Mucosa of rectum (tissue), 2 donors: ENCODE data around the gene PDE4D.
"Not testable (repeated sequence)": the region's sequence is repeated elsewhere in the genome, so short reads cannot be mapped to it uniquely, and the experiment has no call there.

Experiments used
- H3K27ac ChIP-seq, 2 donors: one replicate each; pipeline ENCODE4 v1.7.0; 2013; ENCODE audit warnings: inconsistent platforms in 2 of 2, low read depth in 2 of 2, low read length in 2 of 2
- H3K27me3 ChIP-seq, 2 donors: one replicate each; pipeline ENCODE4 v1.7.0; 2013; ENCODE audit warnings: low read length in 2 of 2; ENCODE audit not compliant: control insufficient read depth in 2 of 2, insufficient read depth in 2 of 2
- H3K36me3 ChIP-seq, 2 donors: one replicate each; pipeline ENCODE4 v1.7.0; 2013; ENCODE audit warnings: low read length in 2 of 2; ENCODE audit not compliant: control insufficient read depth in 2 of 2, insufficient read depth in 2 of 2
- H3K4me1 ChIP-seq, 2 donors: one replicate each; pipeline ENCODE4 v1.7.0; 2013; ENCODE audit warnings: low read length in 2 of 2, mild to moderate bottlenecking in 1 of 2; ENCODE audit not compliant: control insufficient read depth in 2 of 2, insufficient read depth in 2 of 2
- H3K4me3 ChIP-seq, 2 donors: one replicate each; pipeline ENCODE4 v1.7.0; 2013; ENCODE audit warnings: low read length in 2 of 2
- H3K9ac ChIP-seq, 2 donors: one replicate each; pipeline ENCODE4 v1.7.0; 2013; ENCODE audit warnings: low read length in 2 of 2, low read depth in 1 of 2, mild to moderate bottlenecking in 1 of 2
- H3K9me3 ChIP-seq, 2 donors: one replicate each; pipeline ENCODE4 v1.7.0; 2013; ENCODE audit warnings: low read length in 2 of 2; ENCODE audit not compliant: control insufficient read depth in 2 of 2
- donor health status: healthy.
- donor health status: Normal muscosa, but diverticular disease.

Gene PDE4D

DNA sequence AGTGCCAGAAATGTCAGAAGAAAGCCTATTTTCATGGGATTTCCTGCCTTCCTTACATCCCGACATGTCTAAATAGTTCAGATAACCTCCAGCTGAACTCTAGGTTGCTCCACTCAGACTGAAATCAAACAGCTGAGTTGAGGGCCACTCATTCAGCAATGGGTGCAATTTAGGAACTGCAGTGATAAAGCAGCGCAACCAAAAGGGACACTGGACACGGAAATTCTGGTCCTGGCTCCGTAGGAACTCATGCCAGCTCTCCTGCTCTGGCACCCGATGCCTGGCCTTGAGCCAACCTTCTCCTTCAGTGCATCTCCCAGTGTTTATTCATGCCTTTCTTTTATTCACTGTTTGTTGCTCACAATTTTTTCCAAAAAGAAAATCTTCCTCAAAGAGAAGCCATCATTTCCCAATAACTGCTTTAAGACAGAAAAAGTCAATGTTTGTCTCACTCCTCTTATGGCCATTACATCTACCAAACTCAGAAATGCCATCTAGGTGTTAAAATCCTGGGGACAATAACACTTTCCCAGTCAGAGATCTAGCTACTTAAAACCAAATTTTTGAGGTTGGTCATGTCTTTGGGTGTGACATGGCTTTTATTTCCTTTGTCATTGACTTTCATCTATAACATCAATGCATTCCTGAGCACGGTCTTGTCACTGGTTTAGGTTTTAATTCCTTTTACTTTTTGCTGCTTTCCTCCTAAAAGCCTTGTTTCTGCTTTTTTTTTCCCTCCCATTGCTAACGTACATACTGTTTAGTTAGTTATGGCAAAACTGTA, 126.9 kb downstream of the PDE4D start:
- Histone ChIP-seq H3K9ac (no peak overlapping the region), H3K9me3 (no peaks in the 10 kb centered on the region), H3K36me3 (no peaks in the 10 kb centered on the region), H3K27ac (peak overlapping the region; percentile 17 to 18), H3K4me3 (peak overlapping the region; percentile 41 to 82), H3K4me1 (peaks cover 0 to 4% of the 10 kb centered on the region in 2 donors), H3K27me3 (no peaks in the 10 kb centered on the region)

DNA sequence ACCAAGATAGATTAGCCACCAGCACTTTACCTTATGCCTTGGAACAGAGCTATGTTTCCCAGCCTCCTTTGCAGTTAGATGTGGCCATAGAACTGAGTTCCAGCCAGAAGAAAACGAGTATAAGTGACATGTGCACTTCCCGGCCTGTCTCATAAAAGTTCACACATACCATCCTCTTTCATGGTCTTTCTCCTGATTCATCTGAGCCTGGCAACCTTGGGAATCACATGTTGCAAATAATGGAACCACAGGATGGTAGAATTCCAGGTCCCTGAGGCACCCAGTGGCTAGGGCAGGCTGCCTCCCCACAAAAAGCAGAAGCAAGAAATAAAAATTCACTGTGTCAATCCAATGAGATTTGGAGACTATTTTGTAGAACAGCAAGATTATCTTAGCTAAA, 128.1 kb downstream of the PDE4D start:
- no peak overlapping the region for H3K27ac ChIP-seq
- peak overlapping the region in 1 of 2 donors; percentile 82 for H3K4me3 ChIP-seq
- H3K36me3 ChIP-seq = no peaks in the 10 kb centered on the region
- H3K9ac ChIP-seq = no peak overlapping the region
- no peaks in the 10 kb centered on the region for H3K27me3 ChIP-seq
- H3K4me1 ChIP-seq = peaks cover 0 to 4% of the 10 kb centered on the region in 2 donors
- H3K9me3 ChIP-seq = no peaks in the 10 kb centered on the region

DNA sequence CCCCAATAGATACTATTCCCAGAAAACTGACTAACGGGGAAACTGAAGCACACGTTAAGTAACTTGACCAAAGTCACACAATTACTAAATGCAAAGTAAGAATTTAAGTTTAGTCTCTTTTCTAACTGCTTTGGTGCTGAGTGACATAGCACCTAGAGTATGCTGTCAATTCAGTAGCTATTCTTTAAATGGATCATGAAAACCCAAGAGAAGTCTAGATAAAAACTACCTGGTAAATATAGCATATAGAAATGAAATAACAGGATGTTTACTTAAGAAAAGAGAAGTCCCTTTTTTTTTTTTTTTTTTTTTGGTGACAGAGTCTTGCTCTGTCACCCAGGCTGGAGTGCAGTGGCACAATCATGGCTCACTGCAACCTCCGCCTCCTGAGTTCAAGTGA, 129.2 kb downstream of the PDE4D start:
- no peak overlapping the region for H3K4me3 ChIP-seq
- H3K27me3 ChIP-seq = no peaks in the 10 kb centered on the region
- no peaks in the 10 kb centered on the region for H3K9me3 ChIP-seq
- no peak overlapping the region for H3K27ac ChIP-seq
- no peak overlapping the region for H3K9ac ChIP-seq
- no peaks in the 10 kb centered on the region for H3K36me3 ChIP-seq
- H3K4me1 ChIP-seq = peaks cover 0 to 4% of the 10 kb centered on the region in 2 donors

DNA sequence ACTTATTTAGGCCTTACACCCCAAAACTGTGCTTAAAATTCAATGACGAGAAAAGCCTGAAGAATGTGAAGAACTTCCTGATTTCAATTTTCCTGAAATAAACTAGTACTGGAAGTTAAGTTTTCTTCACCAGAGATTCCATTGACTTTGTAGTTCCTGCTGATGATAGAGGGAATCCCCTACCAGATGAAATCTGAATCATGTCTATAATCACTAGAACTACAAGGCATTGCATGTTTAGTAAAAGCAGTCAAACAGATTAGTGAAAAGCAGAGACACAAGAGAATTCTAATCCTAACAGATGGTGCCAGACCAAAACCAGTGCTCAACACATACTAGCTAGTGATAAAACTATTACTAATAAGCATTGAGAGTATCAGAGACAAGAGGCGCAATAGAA, 130.0 kb downstream of the PDE4D start:
- Histone ChIP-seq H3K27ac (no peak overlapping the region), H3K4me3 (no peak overlapping the region), H3K4me1 (peaks cover 0 to 4% of the 10 kb centered on the region in 2 donors), H3K36me3 (no peaks in the 10 kb centered on the region), H3K9me3 (no peaks in the 10 kb centered on the region), H3K9ac (no peak overlapping the region), H3K27me3 (no peaks in the 10 kb centered on the region)

DNA sequence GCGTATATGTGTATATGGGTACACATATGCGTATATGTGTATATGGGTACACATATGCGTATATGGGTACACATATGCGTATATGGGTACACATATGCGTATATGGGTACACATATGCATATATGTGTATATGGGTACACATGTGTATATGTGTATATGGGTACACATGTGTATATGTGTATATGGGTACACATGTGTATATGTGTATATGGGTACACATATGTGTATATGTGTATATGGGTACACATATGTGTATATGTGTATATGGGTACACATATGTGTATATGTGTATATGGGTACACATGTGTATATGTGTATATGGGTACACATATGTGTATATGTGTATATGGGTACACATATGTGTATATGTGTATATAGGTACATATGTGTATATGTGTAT, 131.3 kb downstream of the PDE4D start:
- not testable (repeated sequence) for H3K36me3 ChIP-seq, H3K9ac ChIP-seq, H3K9me3 ChIP-seq, H3K4me1 ChIP-seq, H3K4me3 ChIP-seq, H3K27me3 ChIP-seq, H3K27ac ChIP-seq

DNA sequence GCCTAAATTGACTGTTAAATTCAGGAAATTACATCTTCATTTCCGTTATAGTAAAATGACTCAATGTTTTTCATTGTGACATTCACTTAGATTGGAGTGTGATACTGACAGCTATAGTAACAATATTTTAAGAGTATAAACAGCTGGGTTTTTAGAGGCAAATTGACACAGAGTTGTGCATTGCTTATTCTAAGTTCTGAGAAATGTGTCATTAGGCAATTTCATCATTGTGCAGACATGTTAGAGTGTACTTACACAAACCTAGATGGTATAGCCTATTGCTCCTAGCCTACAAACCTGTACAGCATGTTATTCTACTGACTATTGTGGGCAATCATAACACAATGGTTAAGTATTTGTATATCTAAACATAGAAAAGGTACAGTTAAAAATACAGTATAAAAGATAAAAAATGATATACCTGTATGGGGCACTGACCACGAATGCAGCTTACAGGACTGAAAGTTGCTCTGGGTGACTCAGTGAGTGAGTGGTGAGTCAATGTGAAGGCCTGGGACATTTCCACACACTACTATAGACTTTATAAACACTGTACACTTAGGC, 132.7 kb downstream of the PDE4D start:
- H3K27me3 ChIP-seq = no peaks in the 10 kb centered on the region
- H3K9ac ChIP-seq = no peak overlapping the region
- no peaks in the 10 kb centered on the region for H3K4me1 ChIP-seq
- H3K27ac ChIP-seq = no peak overlapping the region
- H3K4me3 ChIP-seq = no peak overlapping the region
- no peaks in the 10 kb centered on the region for H3K36me3 ChIP-seq
- H3K9me3 ChIP-seq = no peaks in the 10 kb centered on the region

DNA sequence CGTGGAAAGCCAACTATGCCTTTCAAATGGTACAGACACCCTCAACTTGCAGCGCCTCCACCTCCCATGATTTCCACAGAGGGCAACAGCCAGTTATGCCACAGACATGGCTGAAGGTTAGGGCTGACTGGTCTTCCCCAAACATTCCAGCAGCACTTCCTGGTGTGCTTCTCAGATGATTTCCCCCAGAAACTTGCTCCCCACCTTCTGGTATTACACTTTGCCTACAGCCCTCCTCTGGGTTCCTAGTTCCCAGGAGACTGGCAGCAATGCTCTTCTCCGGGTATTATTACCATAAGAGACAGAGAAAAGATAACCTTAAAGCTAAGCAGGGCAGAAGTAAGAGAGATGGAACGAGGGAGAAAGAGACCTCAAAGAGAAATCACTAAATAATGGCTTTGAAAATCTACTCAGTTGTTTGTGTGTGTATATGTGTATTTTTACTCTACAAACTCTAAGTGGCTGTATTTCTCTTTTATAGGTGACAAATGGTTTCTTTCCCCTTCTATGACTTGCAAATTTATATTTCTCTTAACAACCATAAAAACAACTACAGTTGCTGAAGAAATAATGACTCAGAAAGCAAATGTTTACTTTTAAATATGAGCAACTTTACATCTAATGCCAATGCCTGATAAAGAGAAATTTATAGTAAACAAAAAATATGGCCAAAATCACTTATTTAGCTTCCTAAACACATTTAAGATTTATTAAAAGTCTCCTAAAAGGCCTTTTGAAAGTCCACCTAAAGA, 133.8 kb downstream of the PDE4D start:
- Histone ChIP-seq H3K27me3 (no peaks in the 10 kb centered on the region), H3K9me3 (no peaks in the 10 kb centered on the region), H3K36me3 (no peaks in the 10 kb centered on the region), H3K4me1 (no peaks in the 10 kb centered on the region), H3K9ac (no peak overlapping the region), H3K4me3 (no peak overlapping the region), H3K27ac (no peak overlapping the region)

DNA sequence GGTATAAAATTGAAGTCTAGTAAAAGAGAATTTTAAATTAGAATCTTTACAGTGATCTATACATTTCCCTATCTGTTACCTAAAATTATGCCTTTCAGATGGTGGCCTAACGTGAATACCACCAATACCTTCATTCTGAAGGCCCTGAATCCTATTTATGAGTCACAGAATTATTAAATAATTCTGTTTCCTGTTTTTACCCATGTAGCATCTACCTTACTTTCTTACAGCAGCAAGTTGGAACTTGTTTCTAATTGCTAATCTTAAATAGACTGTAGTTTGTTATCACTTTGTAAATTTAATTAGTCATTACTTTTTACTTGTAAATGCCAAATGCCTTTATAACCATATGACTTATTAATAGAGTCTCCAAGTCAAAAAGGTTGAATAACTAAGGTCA, 135.0 kb downstream of the PDE4D start:
- Histone ChIP-seq H3K9me3 (no peaks in the 10 kb centered on the region), H3K27ac (no peak overlapping the region), H3K4me3 (no peak overlapping the region), H3K9ac (no peak overlapping the region), H3K27me3 (no peaks in the 10 kb centered on the region), H3K36me3 (no peaks in the 10 kb centered on the region), H3K4me1 (no peaks in the 10 kb centered on the region)

DNA sequence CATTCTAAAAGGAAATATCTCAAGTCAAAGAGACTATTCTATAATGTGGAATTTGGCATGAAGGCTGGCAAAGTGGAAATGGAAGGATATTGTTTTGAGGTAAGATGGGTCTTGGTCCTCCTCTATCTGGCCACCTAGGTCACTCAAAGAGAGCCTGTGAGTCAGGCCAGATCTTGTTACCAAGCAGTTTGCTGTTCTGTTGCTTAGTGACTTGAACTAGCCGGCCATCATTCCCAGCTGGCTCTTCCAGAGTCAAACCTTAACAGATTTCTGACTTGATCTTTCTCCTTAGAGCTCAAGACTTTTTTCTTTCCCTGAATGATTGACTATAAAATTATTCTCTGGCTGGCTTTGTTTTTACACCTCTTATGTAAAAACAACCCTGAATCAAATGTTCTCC, 136.1 kb downstream of the PDE4D start:
- no peaks in the 10 kb centered on the region for H3K4me1 ChIP-seq

DNA sequence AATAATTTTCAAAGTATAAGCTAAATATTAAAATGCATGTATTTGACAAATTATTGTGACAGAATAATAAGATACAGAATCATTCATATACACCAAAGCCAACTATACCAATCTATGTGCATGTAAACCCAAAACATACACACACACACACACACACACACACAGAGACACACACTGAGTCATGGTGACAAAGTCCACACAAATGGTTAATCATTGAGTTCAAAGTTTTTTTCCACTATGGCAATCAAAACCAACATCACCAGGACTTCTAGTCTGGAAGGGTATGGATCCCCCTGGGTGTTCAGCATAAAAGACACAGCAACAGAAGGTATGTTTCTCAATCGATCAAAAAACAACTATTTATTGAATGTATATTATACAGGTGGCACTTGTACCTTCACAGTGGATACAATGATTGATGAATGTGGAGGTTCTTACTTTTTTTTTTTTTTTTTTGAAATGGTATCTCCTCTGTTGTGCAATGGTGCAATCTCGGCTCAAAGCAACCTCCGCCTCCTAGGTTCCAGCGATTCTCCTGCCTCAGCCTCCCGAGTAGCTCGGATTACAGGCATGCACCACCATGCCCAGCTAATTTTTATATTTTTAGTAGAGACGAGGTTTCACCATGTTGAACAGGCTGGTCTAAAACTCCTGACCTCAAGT, 137.0 kb downstream of the PDE4D start:
- Histone ChIP-seq H3K36me3 (no peaks in the 10 kb centered on the region), H3K9ac (no peak overlapping the region), H3K27me3 (no peaks in the 10 kb centered on the region), H3K27ac (no peak overlapping the region), H3K4me1 (peaks cover 4% of the 10 kb centered on the region in 2 donors), H3K4me3 (no peak overlapping the region), H3K9me3 (no peaks in the 10 kb centered on the region)

More for the DNA sequence above, 136.1 kb downstream of the PDE4D start:
- Histone ChIP-seq H3K27me3 (no peaks in the 10 kb centered on the region), H3K36me3 (no peaks in the 10 kb centered on the region), H3K9me3 (no peaks in the 10 kb centered on the region), H3K27ac (no peak overlapping the region), H3K4me3 (no peak overlapping the region), H3K9ac (no peak overlapping the region)
